ENCODE measurements around the gene HIBCH. TPM values are rescaled to one million over a fixed set of nuclear protein-coding genes. Genes with fewer than 3 reads are reported as not detected.
A peak's percentile ranks its signal among the peaks of the same experiment; 100 is the strongest.
"Not testable (repeated sequence)": the region's sequence is repeated elsewhere in the genome, so short reads cannot be mapped to it uniquely, and the experiment has no call there.

Gene HIBCH
- total RNA-seq, 2 donors from 2014 or later = 24.7 to 28.0 TPM

DNA sequence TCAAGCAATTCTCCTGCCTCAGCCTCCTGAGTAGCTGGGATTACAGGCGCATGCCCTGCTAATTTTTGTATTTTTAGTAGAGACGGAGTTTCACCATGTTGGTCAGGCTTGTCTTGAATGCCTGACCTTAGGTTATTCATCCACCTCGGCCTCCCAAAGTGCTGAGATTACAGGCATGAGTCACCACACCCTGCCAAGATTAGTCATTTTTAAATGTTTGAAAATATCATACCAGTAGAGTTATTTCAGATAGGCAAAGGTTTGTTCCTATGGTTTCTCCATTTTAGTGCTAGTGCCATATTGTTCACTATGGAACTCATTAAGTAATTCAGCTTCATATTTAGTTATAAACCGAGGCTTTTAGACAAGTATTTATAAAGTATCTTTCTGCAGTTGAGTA, 52.3 kb downstream of the HIBCH start:
- intact Hi-C loops (cut with DNase I) = no loop called here
- DNase-seq = no peak
- ATAC-seq = peak in 1 of 2 donors; percentile 82

DNA sequence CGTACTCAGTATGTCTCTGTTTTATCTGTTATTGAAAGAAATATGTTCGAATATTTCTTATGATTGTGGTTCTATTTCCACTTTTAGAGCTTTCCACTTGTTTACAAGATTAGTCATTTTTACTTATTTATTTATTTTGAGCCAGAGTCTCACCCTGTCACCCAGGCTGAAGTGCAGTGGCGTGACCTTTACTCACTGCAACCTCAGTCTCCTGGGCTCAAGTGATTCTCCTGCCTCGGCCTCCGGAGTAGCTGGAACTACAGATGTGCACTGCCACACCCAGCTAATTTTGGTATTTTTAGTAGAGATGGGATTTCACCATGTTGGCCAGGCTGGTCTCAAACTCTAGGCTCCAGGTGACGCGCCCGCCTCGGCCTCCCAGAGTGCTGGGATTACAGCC, 53.3 kb downstream of the HIBCH start:
- DNase-seq = no peak
- intact Hi-C loops (cut with DNase I) = no loop called here
- no peak for ATAC-seq

DNA sequence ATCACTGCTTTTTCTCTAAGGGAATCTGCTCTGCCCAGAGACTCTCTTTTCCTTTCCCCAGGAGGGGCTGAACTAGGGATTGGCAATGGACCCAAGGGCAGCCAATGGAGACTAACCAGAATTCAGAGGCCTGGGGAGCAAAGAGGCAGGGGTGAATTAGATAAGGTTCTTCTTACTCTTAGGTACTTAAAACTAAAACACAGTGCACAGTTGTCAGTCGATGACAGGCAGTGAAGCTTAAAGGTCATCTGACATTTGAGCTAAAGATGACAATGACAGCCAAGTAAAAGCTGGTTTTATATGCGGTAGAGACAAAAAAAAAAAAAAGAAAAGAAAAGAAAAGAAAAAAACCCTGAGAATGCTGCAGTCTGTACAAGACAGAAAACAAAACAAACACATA, 57.8 kb downstream of the HIBCH start:
- intact Hi-C loops (cut with DNase I) = no loop called here
- DNase-seq (no peak), ATAC-seq (no peak)

DNA sequence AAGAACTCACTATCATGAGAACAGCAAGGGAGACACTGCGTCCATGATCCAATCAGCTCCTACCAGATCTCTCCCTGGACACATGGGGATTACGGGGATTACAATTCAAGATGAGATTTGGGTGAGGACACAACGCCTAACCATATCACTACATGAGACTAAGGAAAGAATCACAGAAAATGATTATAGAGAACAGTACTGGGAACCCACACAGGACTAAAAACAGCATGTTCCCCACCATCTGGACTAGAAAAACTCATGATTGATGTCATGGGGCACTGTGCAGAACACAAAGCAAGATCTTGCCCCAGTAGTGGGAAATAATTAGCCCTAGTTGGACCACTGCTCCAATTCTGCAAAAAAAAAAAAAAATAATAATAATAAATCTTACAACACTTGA, 63.5 kb downstream of the HIBCH start:
- intact Hi-C loops (cut with DNase I) = no loop called here
- no peak for DNase-seq
- no peak for ATAC-seq

DNA sequence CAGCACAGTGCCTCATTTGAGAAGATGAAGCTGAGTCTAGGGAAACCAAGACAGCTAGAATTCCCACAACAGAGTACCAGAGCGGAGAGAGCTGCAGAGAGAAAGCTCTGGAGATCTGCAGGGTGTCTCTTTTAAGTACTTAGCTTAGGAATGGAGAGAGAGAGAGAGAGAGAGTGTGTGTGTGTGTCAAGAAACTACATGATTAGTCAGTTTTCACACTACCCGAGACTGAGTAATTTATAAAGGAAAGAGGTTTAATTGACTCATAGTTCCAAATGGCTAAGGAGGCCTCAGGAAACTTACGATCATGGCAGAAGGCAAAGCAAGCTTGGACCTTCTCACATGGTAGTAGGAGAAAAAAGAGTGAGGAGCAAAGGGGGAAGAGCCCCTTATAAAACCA, 64.0 kb downstream of the HIBCH start:
- ATAC-seq = no peak

DNA sequence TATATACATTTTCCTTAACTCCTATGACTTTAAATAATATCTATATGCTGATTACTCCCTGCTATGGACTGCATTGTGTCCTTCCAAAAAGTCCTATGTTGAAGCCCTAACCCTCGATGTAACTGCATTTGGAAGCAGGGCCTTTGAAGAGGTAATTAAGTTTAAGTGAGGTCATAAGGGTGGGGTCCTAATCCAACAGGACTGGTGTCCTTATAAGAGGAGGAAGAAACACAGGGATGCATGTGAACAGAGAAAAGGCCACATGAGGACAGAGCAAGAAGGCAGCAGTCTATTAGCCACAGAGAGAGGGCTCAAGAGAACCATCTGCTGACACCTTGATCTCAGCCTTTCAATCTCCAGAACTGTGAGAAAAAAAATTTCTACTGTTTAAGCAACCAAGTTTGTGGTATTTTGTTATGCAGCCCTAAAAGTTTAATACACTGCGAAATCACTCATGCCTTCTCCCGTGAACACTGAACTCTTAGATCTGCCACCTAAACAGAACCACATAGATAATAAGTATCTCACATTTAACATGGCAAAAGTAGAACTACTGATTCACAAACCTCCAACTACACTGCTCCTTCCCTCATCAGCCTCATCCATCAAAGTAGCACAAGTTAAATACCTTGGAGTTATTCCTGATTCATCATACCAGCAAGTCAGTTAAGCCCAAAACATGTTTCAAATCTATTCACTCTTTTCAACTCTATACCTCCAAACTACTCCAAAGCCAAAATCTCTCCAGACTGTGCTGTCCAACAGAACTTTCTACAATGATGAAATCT, 65.4 kb downstream of the HIBCH start:
- intact Hi-C loops (cut with DNase I) = no loop called here
- no peak for ATAC-seq
- no peak for DNase-seq

More for the DNA sequence above, 64.0 kb downstream of the HIBCH start:
- intact Hi-C loops (cut with DNase I) = no loop called here
- no peak for DNase-seq

DNA sequence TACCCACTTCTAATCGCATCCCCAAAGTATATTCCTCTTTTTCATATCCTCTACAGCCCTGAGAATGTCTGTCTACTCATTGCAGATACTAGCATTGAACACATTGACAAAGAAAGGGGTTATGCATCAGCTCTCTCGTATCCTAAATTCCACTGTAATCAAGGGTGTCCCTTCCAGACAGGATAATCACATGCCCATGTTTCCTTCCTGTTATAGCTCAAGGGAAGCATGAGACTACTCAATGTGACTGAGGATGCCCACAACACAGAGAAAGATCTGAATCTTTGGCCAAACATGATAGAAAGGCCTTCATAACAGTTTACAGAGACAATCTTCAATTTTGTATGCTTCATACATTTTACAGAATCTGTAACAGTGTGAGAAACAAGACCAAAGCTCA, 69.2 kb downstream of the HIBCH start:
- ATAC-seq = no peak
- intact Hi-C loops (cut with DNase I) = no loop called here
- DNase-seq = no peak

DNA sequence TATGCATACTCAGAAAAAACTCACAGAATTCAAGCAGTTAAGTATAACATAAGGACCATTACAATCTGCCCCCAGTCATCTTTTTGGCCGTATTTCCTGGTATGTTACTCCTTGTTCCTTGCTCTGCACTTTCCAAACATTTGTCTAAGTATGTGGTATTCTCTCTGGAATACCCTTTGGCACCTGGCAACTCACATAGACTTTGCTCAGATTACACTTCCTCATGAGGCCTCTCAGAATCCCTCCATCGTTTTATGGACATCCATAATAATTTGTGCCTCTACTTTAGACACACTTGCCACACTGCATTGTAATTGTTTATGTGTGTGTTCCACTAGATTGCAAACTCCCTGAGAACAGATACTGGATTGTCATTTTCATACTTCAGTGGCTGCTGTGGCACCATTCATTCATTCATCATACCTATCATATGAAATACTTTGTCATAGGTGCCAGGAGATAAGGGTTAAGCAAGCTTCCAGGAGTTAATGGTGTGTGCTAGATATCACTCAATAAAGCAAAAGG, 84.0 kb downstream of the HIBCH start:
- intact Hi-C loops (cut with DNase I) = no loop called here
- DNase-seq (no peak), ATAC-seq (no peak)

DNA sequence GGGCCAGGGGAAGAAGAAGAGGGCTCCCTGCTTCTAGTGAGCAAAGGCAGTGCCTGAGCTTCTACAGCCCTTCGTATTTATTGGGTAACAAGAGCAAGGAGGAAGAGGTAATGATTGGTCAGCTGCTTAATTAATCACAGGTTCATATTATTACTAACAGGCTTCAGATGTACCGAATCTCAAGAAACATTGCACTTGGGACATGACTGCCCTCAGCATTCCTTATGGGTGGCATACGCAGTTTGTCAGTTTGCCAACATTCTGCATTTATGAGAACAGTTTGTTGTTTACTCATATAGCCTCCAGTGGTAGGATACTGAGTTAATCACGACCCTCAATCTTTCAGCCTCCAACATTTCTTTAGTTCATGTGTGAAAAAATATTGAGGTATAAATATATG, 84.5 kb downstream of the HIBCH start:
- ATAC-seq = no peak

DNA sequence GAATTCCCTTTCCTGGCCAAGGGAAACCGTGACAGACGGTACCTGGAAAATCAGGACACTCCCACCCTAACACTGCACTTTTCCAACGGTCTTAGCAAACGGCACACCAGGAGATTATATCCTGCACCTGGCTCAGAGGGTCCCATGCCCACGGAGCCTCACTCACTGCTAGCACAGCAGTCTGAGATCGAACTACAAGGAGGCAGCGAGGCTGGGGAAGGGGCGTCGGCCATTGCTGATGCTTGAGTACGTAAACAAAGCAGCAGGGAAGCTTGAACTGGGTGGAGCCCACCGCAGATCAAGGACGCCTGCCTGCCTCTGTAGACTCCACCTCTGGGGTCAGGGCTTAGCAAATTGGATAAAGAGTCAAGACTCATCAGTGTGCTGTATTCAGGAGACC, 95.6 kb downstream of the HIBCH start:
- DNase-seq; intact Hi-C loops (cut with DNase I); ATAC-seq: not testable (repeated sequence)

More for the DNA sequence above, 84.5 kb downstream of the HIBCH start:
- intact Hi-C loops (cut with DNase I) = no loop called here
- DNase-seq = no peak

DNA sequence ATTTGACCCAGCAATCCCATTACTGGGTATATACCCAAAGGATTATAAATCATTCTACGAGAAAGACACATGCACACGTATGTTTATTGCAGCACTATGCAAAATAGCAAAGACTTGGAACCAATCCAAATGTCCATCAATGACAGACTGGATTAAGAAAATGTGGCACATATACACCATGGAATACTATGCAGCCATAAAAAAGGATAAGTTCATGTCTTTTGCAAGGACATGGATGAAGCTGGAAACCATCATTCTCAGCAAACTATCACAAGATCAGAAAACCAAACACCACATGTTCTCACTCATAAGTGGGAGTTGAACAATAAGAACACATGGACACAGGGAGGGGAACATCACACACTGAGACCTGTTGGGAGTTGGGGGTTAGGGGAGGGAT, 96.9 kb downstream of the HIBCH start:
- DNase-seq; ATAC-seq; intact Hi-C loops (cut with DNase I): not testable (repeated sequence)

DNA sequence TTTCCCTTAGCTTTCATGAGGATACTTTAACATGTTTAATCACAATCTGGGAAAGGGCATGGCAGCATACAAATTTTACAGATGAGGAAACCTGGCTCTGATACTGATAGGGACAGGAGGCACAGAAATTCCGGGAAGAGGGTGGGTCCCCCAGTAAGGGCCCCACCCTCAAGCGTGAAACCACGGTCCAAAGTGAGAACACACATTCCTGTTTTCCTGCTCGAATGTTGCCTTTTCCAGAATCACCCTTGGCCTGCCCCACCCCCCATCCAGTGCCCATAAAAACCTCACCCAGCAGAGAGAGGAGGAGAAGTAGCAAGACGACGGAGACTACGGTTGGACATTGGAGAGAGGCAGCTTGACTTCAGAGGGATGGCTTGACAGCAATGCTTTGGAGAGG, 98.2 kb downstream of the HIBCH start:
- ATAC-seq = no peak
- intact Hi-C loops (cut with DNase I) = no loop called here
- no peak for DNase-seq

DNA sequence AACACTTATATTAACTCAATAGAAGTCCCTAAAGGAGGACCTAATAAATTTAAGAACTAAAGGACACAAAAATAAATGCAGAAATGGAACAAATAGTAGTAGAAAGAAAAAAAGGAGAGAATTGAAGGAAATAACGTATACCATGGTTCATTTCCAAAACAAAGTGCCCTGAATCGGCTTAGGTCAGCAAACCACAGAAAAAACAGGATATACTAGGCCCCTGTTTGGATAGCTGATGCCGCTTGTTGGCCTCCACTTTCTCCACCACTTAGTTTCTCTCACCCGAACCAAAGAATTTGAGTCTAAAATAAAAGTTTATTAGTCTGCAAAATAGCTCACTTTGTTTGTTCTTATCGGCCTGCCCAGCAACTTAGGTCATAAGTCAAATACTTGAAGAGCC, 100.4 kb downstream of the HIBCH start:
- intact Hi-C loops (cut with DNase I) = no loop called here
- no peak for ATAC-seq
- no peak for DNase-seq

DNA sequence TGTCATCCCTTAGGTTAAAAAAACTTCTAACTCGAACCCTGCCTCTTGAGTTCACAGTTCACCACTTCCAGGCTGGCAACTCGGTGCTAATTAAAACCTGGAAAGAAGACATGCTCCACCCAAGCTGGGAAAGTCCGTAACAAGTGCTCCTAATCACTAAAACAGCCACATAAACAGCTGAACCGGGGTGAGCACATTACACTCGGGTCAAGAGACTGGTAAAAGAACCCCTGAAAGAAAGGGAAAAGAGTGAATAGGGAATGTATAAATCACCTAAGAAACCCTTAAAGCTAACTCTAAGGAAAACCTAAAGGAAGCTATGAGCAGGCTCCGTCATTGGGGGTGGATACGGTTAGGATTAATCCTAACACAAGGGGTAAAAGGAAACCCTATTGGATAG, 102.0 kb downstream of the HIBCH start:
- ATAC-seq (no peak), DNase-seq (no peak)
- intact Hi-C loops (cut with DNase I) = no loop called here

DNA sequence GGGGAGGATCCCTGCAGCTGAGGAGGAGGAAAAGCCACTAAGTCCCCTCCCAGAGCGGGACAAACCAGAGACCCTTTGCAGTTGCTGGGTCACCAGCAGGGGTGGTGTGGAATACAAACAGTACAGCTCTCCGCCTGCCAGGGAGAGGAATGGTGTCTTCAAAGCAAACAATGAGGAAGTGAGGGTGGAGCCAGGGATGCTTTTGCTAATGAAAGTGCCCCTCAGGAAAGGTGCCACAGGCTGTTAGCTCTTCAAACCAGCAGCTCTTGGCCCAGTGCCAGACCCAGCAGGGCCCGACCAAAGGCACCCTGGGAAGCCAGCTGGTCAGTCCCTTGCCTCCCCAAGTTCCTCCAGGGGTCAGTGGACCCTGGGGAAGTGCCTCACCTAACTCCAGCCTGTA, 102.8 kb downstream of the HIBCH start:
- intact Hi-C loops (cut with DNase I) = no loop called here
- DNase-seq (peak; percentile 52), ATAC-seq (no peak)

DNA sequence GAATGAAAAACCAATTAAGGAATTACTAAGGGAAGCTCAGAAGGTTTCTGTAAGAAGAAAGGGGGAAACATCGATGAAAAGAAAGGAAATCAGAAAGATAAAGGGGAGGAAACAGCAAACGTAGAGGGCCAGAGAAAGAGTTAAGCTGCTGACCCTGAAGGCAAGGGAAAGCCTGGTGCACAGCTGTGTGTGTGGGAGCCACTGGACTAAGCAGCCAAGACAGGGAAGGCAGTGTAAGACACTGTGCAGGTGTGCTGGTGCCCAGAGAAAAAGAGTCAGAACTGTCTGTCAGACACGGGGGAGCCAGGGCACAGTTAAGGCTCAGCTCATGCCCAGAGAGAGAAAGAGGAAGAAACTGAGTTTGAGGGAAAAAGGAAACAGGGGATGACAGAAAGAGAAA, 104.0 kb downstream of the HIBCH start:
- ATAC-seq (peak in 1 of 2 donors; percentile 44), DNase-seq (no peak)
- intact Hi-C loops (cut with DNase I) = no loop called here

DNA sequence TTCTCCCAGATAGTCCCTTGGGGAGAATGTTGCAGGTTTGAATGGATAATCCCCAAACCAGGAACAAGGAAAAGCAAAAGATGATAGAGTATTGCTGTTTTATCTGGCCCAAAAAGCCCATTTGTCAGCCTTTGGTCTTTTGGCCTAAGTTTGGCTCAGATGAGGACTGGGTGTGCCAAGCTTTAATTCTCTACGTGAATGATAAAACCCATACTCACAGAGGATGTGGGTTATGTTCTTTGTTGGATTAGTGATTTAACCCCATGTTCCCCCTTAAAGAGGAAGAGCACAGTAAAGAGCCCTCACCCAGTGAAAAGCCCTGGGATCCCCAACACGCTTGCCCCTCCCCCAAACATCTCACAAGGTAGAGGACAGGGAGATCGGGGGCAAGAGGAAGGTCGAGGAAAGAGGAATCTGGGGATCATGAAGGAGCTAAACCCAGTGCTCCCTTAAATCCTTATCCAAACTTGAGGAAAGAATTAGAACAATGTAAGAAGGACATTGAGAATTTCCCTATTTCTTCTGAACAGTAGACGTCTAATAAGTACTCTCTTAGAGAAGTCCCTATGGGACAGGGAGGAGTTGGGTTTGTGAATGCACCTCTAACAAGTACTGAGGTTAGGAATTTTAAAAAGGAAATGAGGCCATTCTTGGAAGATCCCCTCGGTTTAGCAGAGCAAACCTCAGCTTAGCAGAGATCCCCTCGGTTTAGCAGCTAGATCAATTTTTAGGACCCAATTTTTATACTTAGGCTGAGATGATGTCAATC, 105.0 kb downstream of the HIBCH start:
- peak; percentile 27 to 74 for ATAC-seq
- intact Hi-C loops (cut with DNase I) = no loop called here
- no peak for DNase-seq

DNA sequence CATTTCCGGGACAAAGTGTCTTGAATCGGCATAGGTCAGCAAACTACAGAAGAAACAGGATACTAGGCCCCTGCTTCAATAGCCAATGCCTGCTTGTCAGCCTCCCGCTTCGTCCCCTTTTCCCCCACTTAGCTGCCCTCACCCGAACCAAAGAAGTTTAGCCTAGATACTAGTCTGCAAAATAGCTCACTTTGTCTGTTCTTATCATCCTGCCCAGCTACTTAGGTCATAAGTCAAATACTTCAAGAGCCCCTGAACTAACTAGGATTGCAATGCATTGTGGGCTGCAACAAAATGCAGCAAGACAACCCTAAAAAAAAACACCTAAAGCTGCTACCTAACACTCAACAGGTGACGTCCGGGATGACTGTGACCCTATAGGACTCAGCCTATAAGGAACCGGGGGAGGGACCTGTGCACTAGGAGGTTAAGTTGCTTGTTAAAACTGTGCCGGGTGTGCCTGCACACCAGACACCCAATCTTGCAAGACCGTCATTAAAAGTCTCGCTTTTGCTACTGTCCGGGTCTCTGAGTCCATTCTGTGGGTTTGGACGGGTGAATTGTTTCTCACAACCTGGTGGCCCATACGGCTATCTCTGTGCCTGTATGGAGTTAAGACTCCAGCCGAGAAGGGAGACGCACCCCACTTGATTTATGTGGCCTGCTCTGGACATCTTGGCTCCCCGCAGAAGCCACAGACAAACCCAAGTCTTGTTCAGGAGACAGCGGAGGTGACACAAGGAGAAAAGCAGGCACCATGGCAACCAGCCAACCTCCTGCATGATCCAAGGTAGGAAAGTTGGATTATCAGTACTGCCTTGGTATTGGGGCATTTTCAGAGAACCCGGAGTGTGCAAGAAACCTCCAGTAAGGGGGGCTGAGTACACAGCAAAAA, 105.9 kb downstream of the HIBCH start:
- intact Hi-C loops (cut with DNase I) = no loop called here
- peak; percentile 46 for DNase-seq
- ATAC-seq = peak in 1 of 2 donors; percentile 8

DNA sequence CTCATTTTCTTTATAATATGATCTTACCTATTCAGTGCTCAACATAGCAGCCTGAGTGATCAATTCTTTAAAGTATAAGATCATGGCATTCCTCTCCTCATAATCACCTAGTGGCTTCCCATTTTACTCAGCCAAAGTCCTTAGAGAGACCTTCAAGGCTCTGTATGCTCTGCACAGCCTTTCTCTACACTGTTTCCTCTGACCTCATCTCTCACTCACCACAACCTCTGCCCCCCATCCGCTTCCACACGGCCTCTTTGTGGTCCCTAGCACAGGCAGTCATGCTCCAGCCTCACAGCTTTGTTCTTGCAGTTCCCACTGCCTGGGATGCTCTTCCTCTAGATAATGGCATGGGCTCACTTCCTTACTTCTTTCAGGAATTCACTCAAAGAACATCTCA, 109.2 kb downstream of the HIBCH start:
- no peak for ATAC-seq
- intact Hi-C loops (cut with DNase I) = no loop called here
- no peak for DNase-seq

Measured in left cardiac atrium (tissue), 4 donors.